Nephron progenitor cell (in vitro differentiated cells): ENCODE measurements around the gene FSTL4.
"Not testable (repeated sequence)": the region's sequence is repeated elsewhere in the genome, so short reads cannot be mapped to it uniquely, and the experiment has no call there.

Experiments used
- DNase-seq: peaks from one replicate; pipeline ENCODE4 v3.0.0; 2021
- H3K27ac Mint-ChIP-seq: 2 replicates; pipeline ENCODE4 v1.8.0; 2021; ENCODE audit warnings: mild to moderate bottlenecking, moderate library complexity, mixed read lengths
- H3K27me3 Mint-ChIP-seq: 2 replicates; pipeline ENCODE4 v1.8.0; 2021; ENCODE audit warnings: mild to moderate bottlenecking, low read depth, mixed read lengths; ENCODE audit not compliant: poor library complexity
- H3K36me3 Mint-ChIP-seq: 2 replicates; pipeline ENCODE4 v1.8.0; 2021; ENCODE audit warnings: low read depth, mixed read lengths
- H3K4me1 Mint-ChIP-seq: 2 replicates; pipeline ENCODE4 v1.8.0; 2021; ENCODE audit warnings: mixed read lengths
- H3K4me3 Mint-ChIP-seq: 2 replicates; pipeline ENCODE4 v1.8.0; 2021; ENCODE audit warnings: mild to moderate bottlenecking, moderate library complexity, mixed read lengths
- H3K9me3 Mint-ChIP-seq: 2 replicates; pipeline ENCODE4 v1.8.0; 2021; ENCODE audit warnings: mild to moderate bottlenecking, moderate library complexity, mixed read lengths
- TF ChIP-seq, protein P1 (sequence below): fragments of 200-600 bp; sonication (generic); IDR thresholded peaks from 2 replicates; pipeline ENCODE4 v1.5.0; 2021; ENCODE audit warnings: antibody characterized with exemption

Gene FSTL4

GRCh38 chr5:133397990-133398645 lies 214.2 kb downstream of the FSTL4 start:
- TF ChIP-seq, protein P1, sequence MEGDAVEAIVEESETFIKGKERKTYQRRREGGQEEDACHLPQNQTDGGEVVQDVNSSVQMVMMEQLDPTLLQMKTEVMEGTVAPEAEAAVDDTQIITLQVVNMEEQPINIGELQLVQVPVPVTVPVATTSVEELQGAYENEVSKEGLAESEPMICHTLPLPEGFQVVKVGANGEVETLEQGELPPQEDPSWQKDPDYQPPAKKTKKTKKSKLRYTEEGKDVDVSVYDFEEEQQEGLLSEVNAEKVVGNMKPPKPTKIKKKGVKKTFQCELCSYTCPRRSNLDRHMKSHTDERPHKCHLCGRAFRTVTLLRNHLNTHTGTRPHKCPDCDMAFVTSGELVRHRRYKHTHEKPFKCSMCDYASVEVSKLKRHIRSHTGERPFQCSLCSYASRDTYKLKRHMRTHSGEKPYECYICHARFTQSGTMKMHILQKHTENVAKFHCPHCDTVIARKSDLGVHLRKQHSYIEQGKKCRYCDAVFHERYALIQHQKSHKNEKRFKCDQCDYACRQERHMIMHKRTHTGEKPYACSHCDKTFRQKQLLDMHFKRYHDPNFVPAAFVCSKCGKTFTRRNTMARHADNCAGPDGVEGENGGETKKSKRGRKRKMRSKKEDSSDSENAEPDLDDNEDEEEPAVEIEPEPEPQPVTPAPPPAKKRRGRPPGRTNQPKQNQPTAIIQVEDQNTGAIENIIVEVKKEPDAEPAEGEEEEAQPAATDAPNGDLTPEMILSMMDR, result no peak
- no peak overlapping the region for H3K27ac Mint-ChIP-seq
- H3K9me3 Mint-ChIP-seq, result peaks cover 8% of the 10 kb centered on the region
- no peak overlapping the region for H3K4me3 Mint-ChIP-seq
- no peak for DNase-seq
- peaks cover 6% of the 10 kb centered on the region for H3K27me3 Mint-ChIP-seq
- no peaks in the 10 kb centered on the region for H3K36me3 Mint-ChIP-seq
- peaks cover 57% of the 10 kb centered on the region for H3K4me1 Mint-ChIP-seq

- Mint-ChIP-seq H3K4me1 (peaks cover 49% of the 10 kb centered on the region), H3K4me3 (no peak overlapping the region), H3K9me3 (peaks cover 8% of the 10 kb centered on the region), H3K27me3 (peaks cover 5% of the 10 kb centered on the region), H3K27ac (no peak overlapping the region), H3K36me3 (no peaks in the 10 kb centered on the region)
- TF ChIP-seq, protein P1, result no peak
- no peak for DNase-seq
Measured at GRCh38 chr5:133397348-133397747, 215.0 kb downstream of the FSTL4 start.

- TF ChIP-seq, protein P1, result no peak
- Mint-ChIP-seq H3K36me3 (no peaks in the 10 kb centered on the region), H3K27me3 (peaks cover 7% of the 10 kb centered on the region), H3K27ac (no peak overlapping the region), H3K4me1 (peaks cover 45% of the 10 kb centered on the region), H3K9me3 (peaks cover 8% of the 10 kb centered on the region), H3K4me3 (no peak overlapping the region)
- DNase-seq, result no peak
Measured at GRCh38 chr5:133396814-133397213, 215.5 kb downstream of the FSTL4 start.

DNA sequence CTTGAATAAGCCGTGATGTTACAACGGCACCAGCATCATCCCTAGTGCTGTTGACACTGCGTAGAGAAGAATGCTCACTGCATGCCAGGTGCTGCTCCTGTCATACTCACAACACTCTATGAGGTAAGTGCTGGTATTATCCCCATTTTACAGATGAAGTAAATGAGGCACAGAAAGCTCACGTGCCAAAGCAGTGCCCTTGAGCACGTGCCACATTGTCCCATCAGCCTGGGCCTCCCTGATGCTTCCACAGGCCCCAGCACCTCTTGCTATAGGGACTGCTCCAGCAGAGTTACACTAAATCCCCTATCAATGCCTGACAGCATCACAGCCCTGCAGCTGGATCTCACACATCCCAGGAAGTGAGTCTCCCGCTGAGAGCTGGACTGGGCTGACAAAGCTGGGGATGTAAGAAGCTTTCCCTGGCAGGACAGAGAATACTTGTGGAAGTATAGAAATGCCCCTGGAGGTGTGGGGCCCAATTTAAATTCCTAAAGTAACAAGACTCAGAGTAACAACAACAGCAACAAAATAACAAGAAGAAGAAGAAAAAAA lies 216.1 kb downstream of the FSTL4 start:
- Mint-ChIP-seq H3K27me3 (peaks cover 9% of the 10 kb centered on the region), H3K4me3 (no peak overlapping the region), H3K9me3 (peaks cover 8% of the 10 kb centered on the region), H3K27ac (no peak overlapping the region), H3K36me3 (no peaks in the 10 kb centered on the region), H3K4me1 (peaks cover 44% of the 10 kb centered on the region)
- TF ChIP-seq, protein P1, result no peak
- no peak for DNase-seq

GRCh38 chr5:133395207-133395606 lies 217.1 kb downstream of the FSTL4 start:
- Mint-ChIP-seq H3K4me1 (peaks cover 44% of the 10 kb centered on the region), H3K27ac (peak overlapping the region; percentile 7)
- not testable (repeated sequence) for H3K9me3 Mint-ChIP-seq, H3K4me3 Mint-ChIP-seq, H3K27me3 Mint-ChIP-seq, H3K36me3 Mint-ChIP-seq, DNase-seq

GRCh38 chr5:133394477-133394817 lies 217.9 kb downstream of the FSTL4 start:
- not testable (repeated sequence) for H3K4me3 Mint-ChIP-seq, DNase-seq, H3K36me3 Mint-ChIP-seq, H3K27ac Mint-ChIP-seq, H3K9me3 Mint-ChIP-seq
- Mint-ChIP-seq H3K4me1 (peaks cover 43% of the 10 kb centered on the region), H3K27me3 (peaks cover 14% of the 10 kb centered on the region)
